Testis (tissue), 3 donors: ENCODE measurements around the gene LPAR1. TPM values are rescaled to one million over a fixed set of nuclear protein-coding genes. Genes with fewer than 3 reads are reported as not detected.

Experiments used
- DNase-seq: peaks from one replicate; pipeline ENCODE4 v3.0.0-alpha.2; 2019
- H3K27ac ChIP-seq, 2 donors: fragments of 200-600 bp; sonication (generic); one replicate each; pipeline ENCODE4 v1.5.1; 2019
- H3K27me3 ChIP-seq: fragments of 200-600 bp; sonication (generic); one replicate; pipeline ENCODE4 v1.5.1; 2019
- H3K36me3 ChIP-seq: fragments of 200-600 bp; sonication (generic); one replicate; pipeline ENCODE4 v1.5.1; 2017; ENCODE audit warnings: low read depth; ENCODE audit errors: missing control alignments
- H3K4me1 ChIP-seq: fragments of 200-600 bp; sonication (generic); one replicate; pipeline ENCODE4 v1.5.1; 2019
- H3K4me3 ChIP-seq, 2 donors: fragments of 200-600 bp; sonication (generic); one replicate each; pipeline ENCODE4 v1.5.1; 2017 to 2019
- H3K9me3 ChIP-seq: fragments of 200-600 bp; sonication (generic); one replicate; pipeline ENCODE4 v1.5.1; 2017
- POLR2A ChIP-seq: fragments of 450-650 bp; IDR thresholded peaks from one replicate; pipeline ENCODE4 v1.6.1; 2017; ENCODE audit warnings: antibody characterized with exemption, mild to moderate bottlenecking, moderate library complexity
- WGBS, 2 donors: methylation state at CpG; one replicate each; pipeline ENCODE4 v1.1.5; 2018; 5-methylcytosine and 5-hydroxymethylcytosine counted together
- intact Hi-C: fragments of 100-400 bp; cut with DNase I; formaldehyde crosslinking; loops from one replicate; pipeline ENCODE4 v1.15.1; 2023; ENCODE audit warnings: low total_unique reads
- polyA plus RNA-seq: library from polyadenylated mRNA; stranded (reverse); fragments of 350-450 nt; fragmentation: Illumina TruSeq; extraction: RNeasy Lipid Tissue Mini Kit (QIAGEN cat#74804); gene quantifications from one replicate; pipeline ENCODE4 v1.2.3, GENCODE V29; 2014; ENCODE audit warnings: low read depth, low replicate concordance; ENCODE audit not compliant: insufficient read depth
- total RNA-seq, 2 donors: library from RNA; depleted of rRNA; stranded (reverse); fragments of >200 nt; gene quantifications; one replicate each; pipeline ENCODE4 v1.2.3, GENCODE V29; 2016
- TF ChIP-seq, protein P1 (sequence below), 3 experiments: fragments of 450-650 bp in 2 of 3; fragments of 200-600 bp in 1 of 3; sonication (generic) in 1 of 3; IDR thresholded peaks; one replicate each; pipeline ENCODE4 v1.5.1; 2016 to 2019; ENCODE audit warnings: antibody characterized with exemption in 3 of 3, mild to moderate bottlenecking in 2 of 3, moderate library complexity in 1 of 3

Gene LPAR1
- total and polyA plus RNA-seq, 3 donors from 2014 or later = 13.1 to 23.9 (median 19.5) TPM

GRCh38 chr9:110975969-110976368, 62.3 kb downstream of the LPAR1 start:
- Histone ChIP-seq H3K4me3 (no peak overlapping the region), H3K9me3 (no peaks in the 10 kb centered on the region), H3K27me3 (no peaks in the 10 kb centered on the region), H3K36me3 (no peaks in the 10 kb centered on the region), H3K4me1 (peaks cover 7% of the 10 kb centered on the region), H3K27ac (no peak overlapping the region)
- 66 to 83% methylated on average over 6 of the region's 6 CpGs for WGBS, 2 donors
- no peak for TF ChIP-seq POLR2A
- TF ChIP-seq, protein P1, sequence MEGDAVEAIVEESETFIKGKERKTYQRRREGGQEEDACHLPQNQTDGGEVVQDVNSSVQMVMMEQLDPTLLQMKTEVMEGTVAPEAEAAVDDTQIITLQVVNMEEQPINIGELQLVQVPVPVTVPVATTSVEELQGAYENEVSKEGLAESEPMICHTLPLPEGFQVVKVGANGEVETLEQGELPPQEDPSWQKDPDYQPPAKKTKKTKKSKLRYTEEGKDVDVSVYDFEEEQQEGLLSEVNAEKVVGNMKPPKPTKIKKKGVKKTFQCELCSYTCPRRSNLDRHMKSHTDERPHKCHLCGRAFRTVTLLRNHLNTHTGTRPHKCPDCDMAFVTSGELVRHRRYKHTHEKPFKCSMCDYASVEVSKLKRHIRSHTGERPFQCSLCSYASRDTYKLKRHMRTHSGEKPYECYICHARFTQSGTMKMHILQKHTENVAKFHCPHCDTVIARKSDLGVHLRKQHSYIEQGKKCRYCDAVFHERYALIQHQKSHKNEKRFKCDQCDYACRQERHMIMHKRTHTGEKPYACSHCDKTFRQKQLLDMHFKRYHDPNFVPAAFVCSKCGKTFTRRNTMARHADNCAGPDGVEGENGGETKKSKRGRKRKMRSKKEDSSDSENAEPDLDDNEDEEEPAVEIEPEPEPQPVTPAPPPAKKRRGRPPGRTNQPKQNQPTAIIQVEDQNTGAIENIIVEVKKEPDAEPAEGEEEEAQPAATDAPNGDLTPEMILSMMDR (IDR thresholded peaks at IDR 0.05) = no peak
- intact Hi-C loops = no loop called here
- DNase-seq = no peak

- Histone ChIP-seq H3K27me3 (no peaks in the 10 kb centered on the region), H3K36me3 (no peaks in the 10 kb centered on the region), H3K4me1 (peaks cover 7% of the 10 kb centered on the region), H3K4me3 (no peak overlapping the region), H3K9me3 (no peaks in the 10 kb centered on the region), H3K27ac (no peak overlapping the region)
- TF ChIP-seq, protein P1 (IDR thresholded peaks at IDR 0.05) = no peak
- no peak for TF ChIP-seq POLR2A
- intact Hi-C loops = no loop called here
- no peak for DNase-seq
- WGBS, 2 donors = 81 to 97% methylated on average over 2 of the region's 2 CpGs
Measured at GRCh38 chr9:110975278-110975677, 63.0 kb downstream of the LPAR1 start.

GRCh38 chr9:110971705-110972104, 66.6 kb downstream of the LPAR1 start:
- Histone ChIP-seq H3K36me3 (no peaks in the 10 kb centered on the region), H3K4me1 (no peaks in the 10 kb centered on the region), H3K4me3 (no peak overlapping the region), H3K27ac (no peak overlapping the region), H3K9me3 (no peaks in the 10 kb centered on the region), H3K27me3 (no peaks in the 10 kb centered on the region)
- DNase-seq = no peak
- TF ChIP-seq, protein P1 (IDR thresholded peaks at IDR 0.05) = no peak
- TF ChIP-seq POLR2A = no peak
- intact Hi-C loops = no loop called here
- 88% methylated on average over 5 of the region's 5 CpGs for WGBS, 2 donors

- H3K9me3 ChIP-seq = no peaks in the 10 kb centered on the region
- no peaks in the 10 kb centered on the region for H3K27me3 ChIP-seq
- H3K27ac ChIP-seq = no peak overlapping the region
Measured at GRCh38 chr9:110971234-110971633, 67.0 kb downstream of the LPAR1 start.

DNA sequence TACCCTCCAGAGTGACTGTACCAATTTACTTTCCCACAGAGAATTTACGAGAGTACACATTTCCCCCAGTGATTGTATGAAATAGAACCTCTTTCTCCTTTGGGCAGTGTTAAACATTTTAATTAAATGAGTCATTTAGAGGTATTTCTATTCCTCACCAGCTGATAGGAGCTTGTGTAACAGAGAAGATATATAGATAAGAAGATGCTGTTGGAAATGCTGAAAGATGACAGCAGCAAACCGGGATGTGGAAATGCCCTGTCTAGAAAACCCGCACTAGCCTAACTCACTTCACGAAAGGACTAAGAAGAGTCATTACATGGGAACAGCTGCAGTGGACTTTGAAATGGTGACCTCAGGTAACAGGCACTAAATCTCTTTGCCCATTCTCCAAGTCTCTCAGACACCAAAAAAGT, 68.3 kb downstream of the LPAR1 start:
- no peak for TF ChIP-seq POLR2A
- TF ChIP-seq, protein P1 (IDR thresholded peaks at IDR 0.05) = no peak
- intact Hi-C loops = no loop called here
- no peaks in the 10 kb centered on the region for H3K36me3 ChIP-seq
- H3K9me3 ChIP-seq = no peaks in the 10 kb centered on the region
- 88 to 93% methylated on average over 4 of the region's 4 CpGs for WGBS, 2 donors
- no peak overlapping the region for H3K4me3 ChIP-seq
- DNase-seq = no peak
- no peaks in the 10 kb centered on the region for H3K4me1 ChIP-seq
- H3K27me3 ChIP-seq = no peaks in the 10 kb centered on the region
- no peak overlapping the region for H3K27ac ChIP-seq

More at GRCh38 chr9:110971234-110971633, 67.0 kb downstream of the LPAR1 start:
- Histone ChIP-seq H3K4me1 (no peaks in the 10 kb centered on the region), H3K4me3 (no peak overlapping the region), H3K36me3 (no peaks in the 10 kb centered on the region)
- DNase-seq = no peak
- intact Hi-C loops = no loop called here
- 71 to 83% methylated on average over 2 of the region's 2 CpGs for WGBS, 2 donors
- TF ChIP-seq, protein P1 (IDR thresholded peaks at IDR 0.05) = no peak
- TF ChIP-seq POLR2A = no peak
